Transverse colon (tissue), 4 donors: ENCODE measurements around the gene HOXB2. TPM values are rescaled to one million over a fixed set of nuclear protein-coding genes. Genes with fewer than 3 reads are reported as not detected.

Experiments
- DNase-seq: peaks from one replicate; pipeline ENCODE4 v3.0.0-alpha.2; 2019
- H3K27ac ChIP-seq, 4 donors: fragments of 200-600 bp; sonication (generic); 2 replicates each; pipeline ENCODE4 v1.5.1; 2016 to 2018; ENCODE audit warnings: inconsistent platforms in 4 of 4
- H3K27me3 ChIP-seq: fragments of 200-600 bp; sonication (generic); 2 replicates; pipeline ENCODE4 v1.5.1; 2017; ENCODE audit warnings: inconsistent platforms
- H3K36me3 ChIP-seq, 4 donors: fragments of 200-600 bp; sonication (generic); 2 replicates each; pipeline ENCODE4 v1.5.1; 2017 to 2019; ENCODE audit warnings: inconsistent platforms in 4 of 4
- H3K4me1 ChIP-seq, 4 donors: fragments of 200-600 bp; sonication (generic); 2 replicates each; pipeline ENCODE4 v1.5.1; 2017 to 2020; ENCODE audit warnings: inconsistent platforms in 4 of 4
- H3K4me3 ChIP-seq, 4 donors: fragments of 200-600 bp; sonication (generic); 1 replicate in 1 of 4; 2 replicates in 3 of 4; pipeline versions ENCODE4 v1.5.1 to v1.6.1; 2017 to 2019; ENCODE audit warnings: inconsistent platforms in 4 of 4
- H3K9me3 ChIP-seq, 2 donors: fragments of 200-600 bp; sonication (generic); 2 replicates each; pipeline ENCODE4 v1.5.1; 2017 to 2019; ENCODE audit warnings: inconsistent platforms in 2 of 2
- EP300 ChIP-seq: sonication (generic); formaldehyde crosslinking; IDR thresholded peaks from one replicate; pipeline ENCODE4 v1.6.1; 2017; ENCODE audit warnings: antibody characterized with exemption, low read depth
- POLR2A ChIP-seq: fragments of 450-650 bp; IDR thresholded peaks from one replicate; pipeline ENCODE4 v1.6.1; 2016; ENCODE audit warnings: antibody characterized with exemption, mild to moderate bottlenecking, moderate library complexity
- POLR2AphosphoS5 ChIP-seq, 3 donors: sonication (generic); formaldehyde crosslinking; IDR thresholded peaks; one replicate each; pipeline ENCODE4 v1.6.1; 2016; ENCODE audit warnings: antibody characterized with exemption in 3 of 3
- WGBS, 2 donors: methylation state at CpG; one replicate each; pipeline ENCODE4 v1.1.5; 2018; ENCODE audit warnings: low coverage in 1 of 2; 5-methylcytosine and 5-hydroxymethylcytosine counted together
- in situ Hi-C, 4 donors: fragments of 200-750 bp; cut with MboI; loops; one replicate each; pipeline versions ENCODE4 v1.15.0 to v1.15.1; 2017; ENCODE audit warnings: low sequenced_read_pairs in 3 of 4, low pct_ligation_motif_present in 1 of 4, low pct_unique_long_range_greater_than_20kb in 1 of 4
- intact Hi-C: fragments of 100-400 bp; cut with DNase I; formaldehyde crosslinking; loops from one replicate; pipeline ENCODE4 v1.15.1; 2023; ENCODE audit warnings: low total_unique reads
- total RNA-seq, 4 donors: library from RNA; depleted of rRNA; stranded (reverse); fragments of >200 nt; gene quantifications; one replicate each; pipeline ENCODE4 v1.1.0, GENCODE V29; 2016
- TF ChIP-seq, protein P1 (sequence below), 5 experiments: fragments of 200-600 bp in 3 of 5; fragments of 450-650 bp in 2 of 5; sonication (generic) in 3 of 5; IDR thresholded peaks; 1 replicate in 2 of 5; 2 replicates in 3 of 5; pipeline ENCODE4 v1.5.1; 2016 to 2017; ENCODE audit warnings: antibody characterized with exemption in 5 of 5, inconsistent platforms in 3 of 5, mild to moderate bottlenecking in 2 of 5, moderate library complexity in 1 of 5

The HOXB2 gene
- total RNA-seq, 4 donors from 2014 or later, result 13.5 to 93.9 (median 13.8) TPM; not detected in 1

DNA sequence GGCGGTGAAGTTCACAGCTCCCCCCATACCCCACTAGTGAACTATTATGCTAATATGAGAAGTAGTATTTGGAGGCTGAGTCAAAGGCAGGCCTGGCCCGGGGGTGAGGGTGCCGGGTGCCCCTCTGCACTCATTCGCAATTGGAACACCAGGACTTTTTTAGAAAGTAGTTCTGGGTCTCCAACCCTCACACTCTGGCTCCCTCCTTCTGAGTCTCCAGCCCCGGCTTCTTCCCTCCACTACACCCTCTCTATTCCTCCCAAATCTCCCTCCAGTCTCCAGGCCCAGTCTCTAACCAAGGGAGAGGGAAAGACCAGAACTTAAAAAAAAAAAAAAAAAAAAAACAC lies 11.3 kb upstream of the HOXB2 start:
- 67% methylated on average over 5 of the region's 5 CpGs; no CpG with 5 or more reads in 1 of the 2 donors for WGBS, 2 donors
- Histone ChIP-seq H3K27ac (peak overlapping the region; percentile 89 to 95 (median 94)), H3K27me3 (no peaks in the 10 kb centered on the region), H3K4me3 (peak overlapping the region in 1 of 4 donors; percentile 54), H3K9me3 (no peaks in the 10 kb centered on the region), H3K36me3 (no peaks in the 10 kb centered on the region), H3K4me1 (peaks cover 34 to 87% (median 66%) of the 10 kb centered on the region in 4 donors)
- TF ChIP-seq EP300 (no peak), POLR2A (no peak), POLR2AphosphoS5 (IDR thresholded peaks at IDR 0.05) (no peak)
- TF ChIP-seq, protein P1, sequence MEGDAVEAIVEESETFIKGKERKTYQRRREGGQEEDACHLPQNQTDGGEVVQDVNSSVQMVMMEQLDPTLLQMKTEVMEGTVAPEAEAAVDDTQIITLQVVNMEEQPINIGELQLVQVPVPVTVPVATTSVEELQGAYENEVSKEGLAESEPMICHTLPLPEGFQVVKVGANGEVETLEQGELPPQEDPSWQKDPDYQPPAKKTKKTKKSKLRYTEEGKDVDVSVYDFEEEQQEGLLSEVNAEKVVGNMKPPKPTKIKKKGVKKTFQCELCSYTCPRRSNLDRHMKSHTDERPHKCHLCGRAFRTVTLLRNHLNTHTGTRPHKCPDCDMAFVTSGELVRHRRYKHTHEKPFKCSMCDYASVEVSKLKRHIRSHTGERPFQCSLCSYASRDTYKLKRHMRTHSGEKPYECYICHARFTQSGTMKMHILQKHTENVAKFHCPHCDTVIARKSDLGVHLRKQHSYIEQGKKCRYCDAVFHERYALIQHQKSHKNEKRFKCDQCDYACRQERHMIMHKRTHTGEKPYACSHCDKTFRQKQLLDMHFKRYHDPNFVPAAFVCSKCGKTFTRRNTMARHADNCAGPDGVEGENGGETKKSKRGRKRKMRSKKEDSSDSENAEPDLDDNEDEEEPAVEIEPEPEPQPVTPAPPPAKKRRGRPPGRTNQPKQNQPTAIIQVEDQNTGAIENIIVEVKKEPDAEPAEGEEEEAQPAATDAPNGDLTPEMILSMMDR (IDR thresholded peaks at IDR 0.05), result no peak
- no peak for DNase-seq
- intact Hi-C loops, result no loop called here
- in situ Hi-C loops, result no loop called here

DNA sequence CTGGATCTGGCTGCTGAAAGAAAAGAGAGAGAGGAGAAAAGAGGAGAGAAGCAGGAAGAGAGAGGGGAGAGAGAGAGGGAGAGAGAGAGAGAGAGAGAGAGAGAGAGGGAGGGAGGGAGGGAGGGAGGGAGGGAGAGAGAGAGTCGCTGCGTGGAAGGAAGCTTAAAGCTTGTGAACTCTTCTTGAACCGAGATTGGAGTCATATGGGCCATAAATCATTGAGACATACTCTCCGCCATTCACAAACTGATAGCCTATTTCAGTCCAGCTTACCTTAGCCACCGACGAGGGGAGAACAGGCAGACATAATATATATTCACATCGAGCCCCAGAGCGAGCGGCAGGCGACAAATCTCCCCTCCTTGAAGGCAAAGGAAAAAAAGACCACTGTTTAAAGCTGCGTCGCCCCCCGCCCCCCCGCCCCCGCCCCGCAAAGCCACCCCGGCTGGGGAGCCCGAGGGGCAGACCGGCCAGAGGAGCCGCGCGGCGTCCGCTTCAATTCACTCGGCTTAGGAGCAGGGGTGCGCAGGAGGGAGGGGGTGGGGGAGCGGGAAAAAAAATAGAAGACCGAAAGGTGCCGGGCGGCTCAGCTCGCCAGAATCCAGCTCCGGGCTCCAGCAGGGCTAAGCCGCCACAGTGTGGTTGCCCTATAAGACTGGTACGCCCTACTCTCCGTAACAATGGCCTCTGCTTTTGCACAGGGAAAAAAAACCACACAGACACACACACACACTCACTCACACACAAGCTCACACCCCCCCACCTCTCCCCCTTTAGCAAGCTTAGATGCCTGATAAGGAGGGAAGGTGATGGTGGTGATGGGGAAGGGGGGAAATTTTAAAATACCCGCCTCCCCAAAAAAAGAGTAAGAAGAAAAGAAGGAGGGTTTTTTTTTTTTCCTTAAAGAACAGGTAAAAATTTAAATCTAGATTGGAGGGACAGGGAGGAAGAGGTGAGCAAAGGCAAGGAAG lies 10.6 kb upstream of the HOXB2 start:
- TF ChIP-seq EP300 (no peak), POLR2A (no peak), POLR2AphosphoS5 (IDR thresholded peaks at IDR 0.05) (peak in 2 of 3 donors; percentile 35 to 55)
- TF ChIP-seq, protein P1 (IDR thresholded peaks at IDR 0.05), result peak in 2 of 5 experiments; percentile 34 to 71
- no peaks in the 10 kb centered on the region for H3K27me3 ChIP-seq
- WGBS, 2 donors, result 35 to 47% methylated on average over 8 to 27 of the region's 36 CpGs
- no peak for DNase-seq
- H3K4me1 ChIP-seq, result peaks cover 30 to 82% (median 62%) of the 10 kb centered on the region in 4 donors
- intact Hi-C loops, result no loop called here
- H3K4me3 ChIP-seq, result peak overlapping the region; percentile 26 to 54 (median 28)
- H3K27ac ChIP-seq, result peak overlapping the region; percentile 89 to 95 (median 94)
- in situ Hi-C loops, result no loop called here
- H3K36me3 ChIP-seq, result no peaks in the 10 kb centered on the region
- H3K9me3 ChIP-seq, result no peaks in the 10 kb centered on the region

DNA sequence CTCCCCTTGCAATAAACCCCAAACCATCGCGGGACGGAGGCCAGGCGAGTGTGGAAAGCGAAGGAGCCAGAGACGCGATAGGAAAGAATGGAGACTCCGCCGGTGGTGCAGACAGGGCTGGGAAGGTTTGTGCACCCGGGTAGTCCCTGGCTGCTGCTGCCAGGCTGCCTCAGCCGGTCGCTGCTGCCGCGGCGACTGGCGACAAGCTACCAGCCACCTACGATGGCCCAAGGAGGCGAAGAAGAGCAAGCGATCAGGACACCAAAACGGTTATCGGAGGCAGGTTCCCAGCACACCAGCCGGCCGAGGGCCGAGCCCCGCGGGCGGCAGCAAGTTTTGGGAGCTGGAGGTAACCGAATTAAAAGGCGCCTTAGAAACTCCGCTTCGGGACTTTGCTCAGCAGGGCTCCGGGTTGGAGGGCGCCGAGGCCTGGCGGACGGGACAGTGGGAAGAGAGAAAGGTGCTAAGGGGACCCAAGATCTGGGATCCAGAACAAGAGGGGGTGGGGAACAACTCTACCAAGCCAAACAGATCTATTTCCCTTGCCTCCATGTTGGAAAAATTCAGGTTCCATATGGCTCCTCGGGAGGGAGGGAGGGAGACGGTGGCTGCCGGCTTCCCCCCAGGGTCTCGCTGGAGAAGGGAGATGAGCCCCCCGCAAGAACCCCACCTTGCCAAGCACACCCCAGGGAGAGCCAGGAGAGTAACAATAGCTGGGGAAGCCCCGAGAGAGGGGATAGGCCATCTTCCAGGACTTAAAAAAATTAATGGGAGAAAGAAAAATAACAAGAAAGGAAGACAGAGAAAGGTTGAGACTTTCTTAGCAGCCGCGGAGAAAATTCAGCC lies 9.7 kb upstream of the HOXB2 start:
- TF ChIP-seq POLR2A (no peak), POLR2AphosphoS5 (IDR thresholded peaks at IDR 0.05) (no peak), EP300 (no peak)
- TF ChIP-seq, protein P1 (IDR thresholded peaks at IDR 0.05), result no peak
- no peaks in the 10 kb centered on the region for H3K36me3 ChIP-seq
- no peaks in the 10 kb centered on the region for H3K27me3 ChIP-seq
- peaks cover 25 to 82% (median 53%) of the 10 kb centered on the region in 4 donors for H3K4me1 ChIP-seq
- 70 to 71% methylated on average over 18 to 44 of the region's 44 CpGs for WGBS, 2 donors
- peak overlapping the region; percentile 8 to 54 (median 23) for H3K4me3 ChIP-seq
- intact Hi-C loops (no loop called here), in situ Hi-C loops (no loop called here)
- H3K9me3 ChIP-seq, result no peaks in the 10 kb centered on the region
- DNase-seq, result no peak
- H3K27ac ChIP-seq, result peak overlapping the region; percentile 89 to 95 (median 94)

DNA sequence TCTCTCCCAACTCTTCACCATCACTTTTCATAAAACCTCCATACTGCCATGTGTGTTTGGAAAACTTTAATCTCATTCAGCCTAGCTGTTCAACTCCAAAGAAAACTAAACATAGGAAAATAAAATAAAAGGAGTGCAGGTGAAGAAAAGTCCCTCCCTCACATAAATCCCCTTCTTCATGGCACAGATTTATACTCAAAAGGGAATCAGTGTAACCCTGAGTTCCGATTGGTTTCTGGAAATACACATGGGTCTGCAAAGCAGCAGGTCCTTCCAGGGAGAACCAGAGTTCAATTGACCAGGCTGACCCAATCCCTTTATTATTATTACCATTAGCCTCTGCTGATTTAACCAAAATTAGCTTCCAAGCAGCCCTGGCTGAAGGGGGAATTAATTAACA lies 8.9 kb upstream of the HOXB2 start:
- WGBS, 2 donors, result 61 to 67% methylated on average over 1 of the region's 1 CpG
- Histone ChIP-seq H3K4me1 (peaks cover 18 to 82% (median 48%) of the 10 kb centered on the region in 4 donors), H3K9me3 (no peaks in the 10 kb centered on the region), H3K4me3 (peak overlapping the region in 1 of 4 donors; percentile 54), H3K27ac (peak overlapping the region; percentile 89 to 95 (median 94)), H3K27me3 (no peaks in the 10 kb centered on the region), H3K36me3 (no peaks in the 10 kb centered on the region)
- DNase-seq, result no peak
- in situ Hi-C loops, result no loop called here
- TF ChIP-seq, protein P1 (IDR thresholded peaks at IDR 0.05), result no peak
- no peak for TF ChIP-seq POLR2AphosphoS5 (IDR thresholded peaks at IDR 0.05)
- no peak for TF ChIP-seq POLR2A
- no peak for TF ChIP-seq EP300
- intact Hi-C loops, result no loop called here
